Stimulated activated CD4-positive, alpha-beta T cell treated with anti-CD3 and anti-CD28 coated beads, Interleukin-12 subunit alpha, Interleukin-12 subunit beta, amount 100 ng/mL, for 48 hours (primary cell): ENCODE results near the gene APOC1.

ENCODE experiments used
- DNase-seq, 3 donors: peaks; one replicate each; pipeline ENCODE4 v3.0.0-alpha.2; 2020; ENCODE audit warnings: low read depth in 2 of 3, low spot score in 1 of 3

The APOC1 gene

GRCh38 chr19:44955505-44956439 is 41.4 kb downstream of the APOC1 start:
- no peak for DNase-seq

DNA sequence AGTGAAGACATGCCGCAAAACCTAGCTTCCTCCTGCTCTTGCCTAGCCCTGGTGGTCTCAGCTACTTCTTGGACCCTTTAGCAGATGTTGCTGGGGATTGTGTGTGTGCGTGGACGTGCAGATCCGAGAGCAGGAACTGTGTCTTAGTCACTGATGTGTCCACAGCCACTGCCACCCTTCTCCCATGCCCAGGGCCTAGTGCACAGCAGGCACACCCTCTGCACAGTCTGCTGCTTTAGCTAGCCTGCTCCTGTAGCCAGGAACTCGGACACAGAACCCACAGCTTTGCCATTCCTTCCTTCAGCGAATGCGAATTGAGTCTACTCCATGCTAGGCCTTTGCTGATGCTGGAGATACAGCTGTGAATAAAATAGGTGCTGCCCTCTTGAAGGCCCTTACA is 43.1 kb downstream of the APOC1 start:
- no peak for DNase-seq

- no peak for DNase-seq
These were observed 43.7 kb downstream of the APOC1 start for GRCh38 chr19:44958090-44958489.

DNA sequence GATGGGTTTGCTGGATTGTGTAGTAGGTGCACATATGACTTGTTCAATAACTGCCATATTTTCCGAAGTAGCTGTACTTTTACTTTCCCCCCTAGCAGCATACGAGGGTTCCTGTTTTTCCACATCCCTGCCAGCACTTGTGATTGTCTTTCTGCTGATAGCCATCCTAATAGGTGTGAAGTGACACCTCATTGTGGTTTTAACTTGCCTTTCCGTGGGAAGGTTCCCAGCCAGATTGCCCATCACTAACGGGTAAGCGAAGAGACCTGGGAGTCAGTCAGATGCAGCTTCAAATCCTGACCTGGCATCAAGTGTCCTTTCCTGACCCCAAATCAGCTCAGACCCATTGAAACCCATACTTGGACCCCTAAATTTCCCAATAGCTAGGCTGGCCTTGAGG is 45.3 kb downstream of the APOC1 start:
- no peak for DNase-seq

DNA sequence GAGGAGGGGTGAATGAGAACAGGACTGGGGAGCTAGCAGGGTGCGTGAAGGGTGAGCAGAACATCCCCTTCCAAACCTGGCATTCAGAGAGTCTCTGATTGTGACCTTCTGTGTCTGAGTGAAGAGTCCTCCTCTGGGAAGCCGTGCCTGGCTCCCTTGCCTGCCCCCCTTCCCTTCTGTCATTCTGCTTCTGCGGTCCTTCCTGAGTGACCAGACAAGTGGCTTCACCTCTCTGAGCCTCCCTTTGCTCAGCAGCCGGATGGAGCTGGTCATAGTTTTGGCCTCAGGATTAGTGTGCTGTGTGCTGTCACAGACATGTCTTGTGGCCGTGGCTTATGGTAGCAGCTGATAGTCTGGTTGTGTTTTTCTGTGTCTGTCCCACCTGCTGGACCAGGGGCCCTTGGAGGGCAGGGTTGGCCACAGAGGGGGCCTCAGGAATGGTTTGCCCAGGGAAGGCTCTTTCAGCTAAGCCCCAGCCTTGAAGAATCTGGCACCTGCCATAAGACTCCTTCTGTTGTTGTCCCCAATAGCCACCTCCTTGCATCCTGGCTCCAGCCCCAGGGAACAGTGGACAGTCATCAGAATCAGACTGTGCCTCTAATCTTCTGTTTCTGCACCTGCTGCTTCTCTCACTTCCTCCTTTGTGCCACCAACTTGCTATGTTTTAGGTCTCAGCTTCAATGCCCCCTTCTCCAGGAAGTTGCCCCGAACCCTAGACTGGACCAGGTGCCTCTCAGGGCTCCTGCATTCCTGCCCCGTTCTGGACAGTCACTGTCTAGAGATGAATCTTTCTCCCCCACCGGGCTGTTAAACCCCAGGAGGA is 46.7 kb downstream of the APOC1 start:
- no peak for DNase-seq

DNA sequence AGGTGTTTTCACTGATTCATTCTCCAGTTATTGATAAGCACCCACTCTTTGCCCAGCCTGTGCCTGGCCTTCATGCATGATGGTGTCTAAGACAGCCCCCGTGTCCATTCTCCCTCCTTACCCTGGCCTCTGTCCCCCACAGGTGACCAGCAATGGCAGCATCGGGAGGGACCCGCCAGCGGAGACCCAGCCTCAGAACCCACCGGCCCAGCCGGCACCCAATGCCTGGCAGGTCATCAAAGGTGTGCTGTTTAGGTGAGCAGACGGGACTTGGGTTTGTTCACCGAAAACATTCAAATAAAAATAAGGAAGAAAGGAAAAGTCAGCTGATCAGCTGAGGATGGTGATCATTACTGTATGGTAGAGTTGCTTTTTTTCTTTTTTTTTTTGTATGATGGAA is 47.4 kb downstream of the APOC1 start:
- no peak for DNase-seq

- no peak for DNase-seq
These were observed 53.7 kb downstream of the APOC1 start for GRCh38 chr19:44968118-44968517.

DNA sequence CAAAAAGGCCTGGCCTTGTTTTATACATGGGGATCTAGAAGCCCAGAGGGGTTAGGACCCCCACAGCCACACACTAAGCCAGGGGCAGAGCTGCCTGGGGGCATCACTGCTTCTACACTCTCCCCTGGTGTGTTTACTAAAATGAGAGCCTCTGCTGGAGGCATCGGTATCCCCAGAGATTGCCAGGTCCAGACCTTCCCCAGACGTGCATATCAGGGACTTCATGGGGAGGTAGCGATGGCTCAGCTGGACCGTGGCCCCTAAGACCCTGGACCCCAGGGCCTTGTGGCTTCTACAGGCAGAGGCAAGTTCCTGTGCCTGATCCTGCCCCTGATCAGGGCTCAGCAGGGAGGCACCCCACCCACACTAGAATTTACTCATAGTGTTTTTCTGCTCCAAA is 54.3 kb downstream of the APOC1 start:
- no peak for DNase-seq
